Upper lobe of right lung (tissue), 1 donor: ENCODE data around the gene SUPT20HL2. TPM values are rescaled to one million over a fixed set of nuclear protein-coding genes. Genes with fewer than 3 reads are reported as not detected.

Experiments
- ATAC-seq: fragments of 200-7000 bp; cut with Tn5 transposase; one replicate; pipeline ENCODE4 v1.9.1; 2020; ENCODE audit warnings: mild to moderate bottlenecking, moderate library complexity
- DNase-seq: peaks from one replicate; pipeline ENCODE4 v3.0.0-alpha.2; 2020
- H3K27ac ChIP-seq: fragments of 200-600 bp; one replicate; pipeline ENCODE4 v1.8.0; 2022
- H3K27me3 ChIP-seq: fragments of 200-600 bp; one replicate; pipeline ENCODE4 v1.8.0; 2022; ENCODE audit warnings: mild to moderate bottlenecking
- H3K36me3 ChIP-seq: fragments of 200-600 bp; one replicate; pipeline ENCODE4 v1.8.0; 2022
- H3K4me1 ChIP-seq: fragments of 200-600 bp; one replicate; pipeline ENCODE4 v1.8.0; 2022
- H3K4me3 ChIP-seq: fragments of 200-600 bp; one replicate; pipeline ENCODE4 v1.8.0; 2022; ENCODE audit warnings: mild to moderate bottlenecking
- H3K9me3 ChIP-seq: fragments of 200-600 bp; one replicate; pipeline ENCODE4 v1.8.0; 2022
- intact Hi-C: fragments of 100-400 bp; cut with DNase I; formaldehyde crosslinking; loops from one replicate; pipeline ENCODE4 v1.11.0; 2022
- total RNA-seq: library from RNA; stranded (reverse); fragmentation: NEBNext Ultra II Directional; extraction: Animal tissue kit (Norgen Biotek cat#: 25700); gene quantifications from one replicate; pipeline ENCODE4 v1.2.1, GENCODE V29; 2021
- TF ChIP-seq, protein P1 (sequence below): fragments of 200-600 bp; IDR thresholded peaks from one replicate; pipeline ENCODE4 v1.8.0; 2022; ENCODE audit warnings: antibody characterized with exemption
- donor health status: DM: no; HTN: yes; CAD: no; lungs with severe emphysema.

Gene SUPT20HL2
- total RNA-seq, 1 donor from 2014 or later = not detected

DNA sequence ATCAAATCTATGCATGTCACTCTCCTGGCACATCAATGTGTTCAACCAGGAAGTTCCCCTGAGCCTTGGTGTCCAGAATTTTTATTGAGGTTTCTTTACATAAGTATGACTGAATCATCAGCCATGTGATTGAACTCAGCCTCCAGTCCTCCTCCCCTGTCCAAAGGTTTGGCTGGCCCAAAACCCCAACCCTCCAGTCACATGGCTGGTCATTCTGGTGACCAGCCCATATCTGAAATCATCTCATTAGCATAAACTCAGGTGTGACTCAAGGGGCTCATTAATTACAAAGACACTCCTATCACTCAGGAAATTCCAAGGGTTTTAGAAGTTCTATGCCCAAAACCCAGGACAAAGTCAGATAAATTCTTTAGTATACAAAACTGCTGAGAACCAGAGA is 20.6 kb upstream of the SUPT20HL2 start:
- H3K9me3 ChIP-seq = no peaks in the 10 kb centered on the region
- H3K36me3 ChIP-seq = no peaks in the 10 kb centered on the region
- no peaks in the 10 kb centered on the region for H3K4me1 ChIP-seq
- no peaks in the 10 kb centered on the region for H3K27me3 ChIP-seq
- TF ChIP-seq, protein P1, sequence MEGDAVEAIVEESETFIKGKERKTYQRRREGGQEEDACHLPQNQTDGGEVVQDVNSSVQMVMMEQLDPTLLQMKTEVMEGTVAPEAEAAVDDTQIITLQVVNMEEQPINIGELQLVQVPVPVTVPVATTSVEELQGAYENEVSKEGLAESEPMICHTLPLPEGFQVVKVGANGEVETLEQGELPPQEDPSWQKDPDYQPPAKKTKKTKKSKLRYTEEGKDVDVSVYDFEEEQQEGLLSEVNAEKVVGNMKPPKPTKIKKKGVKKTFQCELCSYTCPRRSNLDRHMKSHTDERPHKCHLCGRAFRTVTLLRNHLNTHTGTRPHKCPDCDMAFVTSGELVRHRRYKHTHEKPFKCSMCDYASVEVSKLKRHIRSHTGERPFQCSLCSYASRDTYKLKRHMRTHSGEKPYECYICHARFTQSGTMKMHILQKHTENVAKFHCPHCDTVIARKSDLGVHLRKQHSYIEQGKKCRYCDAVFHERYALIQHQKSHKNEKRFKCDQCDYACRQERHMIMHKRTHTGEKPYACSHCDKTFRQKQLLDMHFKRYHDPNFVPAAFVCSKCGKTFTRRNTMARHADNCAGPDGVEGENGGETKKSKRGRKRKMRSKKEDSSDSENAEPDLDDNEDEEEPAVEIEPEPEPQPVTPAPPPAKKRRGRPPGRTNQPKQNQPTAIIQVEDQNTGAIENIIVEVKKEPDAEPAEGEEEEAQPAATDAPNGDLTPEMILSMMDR = no peak
- H3K27ac ChIP-seq = no peak overlapping the region
- ATAC-seq (no peak), DNase-seq (no peak)
- intact Hi-C loops = no loop called here
- H3K4me3 ChIP-seq = no peak overlapping the region

DNA sequence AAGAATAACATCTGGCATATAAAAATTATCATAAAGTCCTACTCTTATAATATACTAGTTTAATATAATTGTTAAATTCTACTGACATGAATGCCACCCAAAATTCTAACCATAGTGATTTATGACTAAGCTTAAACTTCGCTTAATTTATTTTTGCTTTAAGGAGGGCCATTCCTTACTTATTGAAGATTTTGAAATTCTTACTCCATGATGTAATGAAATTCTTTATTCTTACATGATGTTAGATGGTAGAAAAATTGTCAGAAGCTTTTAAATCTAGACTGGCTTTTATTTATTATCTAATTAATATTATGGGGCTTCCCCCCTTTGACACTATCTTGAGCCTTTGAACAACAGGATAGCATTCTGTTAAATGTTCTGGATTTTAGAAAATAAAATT is 19.5 kb upstream of the SUPT20HL2 start:
- Histone ChIP-seq H3K27me3 (no peaks in the 10 kb centered on the region), H3K4me3 (no peak overlapping the region), H3K9me3 (no peaks in the 10 kb centered on the region), H3K36me3 (no peaks in the 10 kb centered on the region), H3K27ac (no peak overlapping the region), H3K4me1 (no peaks in the 10 kb centered on the region)
- intact Hi-C loops = no loop called here
- no peak for DNase-seq
- TF ChIP-seq, protein P1 = no peak
- ATAC-seq = no peak

DNA sequence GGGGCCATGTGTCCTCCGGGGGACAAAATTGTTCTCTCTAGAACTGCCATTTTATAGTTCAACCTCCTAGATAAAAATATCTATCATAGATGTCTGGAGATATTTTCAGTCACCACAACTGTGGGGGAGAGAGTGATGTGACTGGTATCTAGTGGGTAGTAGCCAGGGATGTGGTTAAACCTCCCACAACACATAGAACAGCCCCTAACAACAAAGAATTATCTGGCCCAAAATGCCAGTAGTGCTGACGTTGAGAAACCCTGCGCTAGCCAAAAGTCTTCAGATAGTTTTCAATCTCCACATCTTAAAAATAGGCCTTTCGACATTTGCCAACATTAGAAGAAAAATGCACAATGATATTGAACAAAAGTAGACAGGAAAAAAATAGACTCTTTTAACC is 19.0 kb upstream of the SUPT20HL2 start:
- H3K4me1 ChIP-seq = no peaks in the 10 kb centered on the region
- H3K9me3 ChIP-seq = no peaks in the 10 kb centered on the region
- no peaks in the 10 kb centered on the region for H3K27me3 ChIP-seq
- intact Hi-C loops = no loop called here
- no peak for DNase-seq
- H3K4me3 ChIP-seq = no peak overlapping the region
- no peak for ATAC-seq
- no peaks in the 10 kb centered on the region for H3K36me3 ChIP-seq
- H3K27ac ChIP-seq = no peak overlapping the region
- TF ChIP-seq, protein P1 = no peak

DNA sequence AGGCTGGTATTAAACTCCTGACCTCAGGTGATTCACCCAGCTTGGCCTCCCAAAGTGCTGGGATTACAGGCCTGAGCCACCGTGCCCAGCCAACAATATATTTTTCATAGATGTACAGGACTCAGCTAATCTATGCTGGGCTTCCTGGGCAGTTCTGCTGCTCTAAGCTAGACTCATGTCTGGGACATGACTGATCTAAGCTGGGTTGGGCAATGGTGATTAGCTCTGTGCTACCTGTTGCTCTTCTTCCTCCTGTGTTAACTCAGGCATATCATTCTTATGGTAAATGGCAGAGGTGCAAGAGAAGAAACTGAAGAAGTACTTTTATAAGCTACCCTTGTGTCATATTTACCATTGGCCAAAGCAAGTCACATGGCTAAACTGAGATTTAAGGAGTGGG is 11.4 kb upstream of the SUPT20HL2 start:
- intact Hi-C loops = no loop called here
- TF ChIP-seq, protein P1 = no peak

DNA sequence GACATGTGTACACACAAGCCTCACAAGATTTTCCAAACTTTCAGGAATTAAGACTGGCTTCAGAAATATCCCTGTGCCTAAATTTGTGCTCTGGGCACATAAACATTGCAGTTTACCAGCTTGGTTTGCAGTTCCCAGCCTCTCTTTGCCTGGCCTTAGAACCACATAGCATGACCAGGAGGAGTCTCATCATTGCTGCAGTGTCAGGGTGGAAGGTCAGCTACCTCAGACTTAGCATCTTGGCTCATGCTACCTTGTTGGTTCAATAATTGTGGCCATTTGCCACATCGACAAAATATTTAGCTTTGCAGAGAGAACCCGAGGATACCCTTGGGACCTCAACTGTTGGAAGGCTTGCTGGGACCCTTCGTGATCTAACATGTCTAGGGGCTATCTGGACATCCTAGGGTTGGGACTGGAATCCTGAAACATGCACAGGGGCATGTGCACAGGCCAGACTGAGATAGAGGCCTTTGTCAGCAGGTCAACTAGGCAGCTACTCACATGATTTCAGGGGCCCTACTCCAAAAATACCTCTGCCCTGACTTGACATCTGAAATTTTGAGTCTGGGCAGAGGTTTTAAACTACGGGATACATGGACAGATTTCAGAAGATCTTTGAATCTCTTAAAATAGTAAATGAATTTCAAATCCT is 8.0 kb upstream of the SUPT20HL2 start:
- intact Hi-C loops = no loop called here
- no peak for ATAC-seq

More for the DNA sequence above, 11.4 kb upstream of the SUPT20HL2 start:
- H3K9me3 ChIP-seq = no peaks in the 10 kb centered on the region
- no peaks in the 10 kb centered on the region for H3K4me1 ChIP-seq
- H3K27ac ChIP-seq = no peak overlapping the region
- DNase-seq = no peak
- no peak overlapping the region for H3K4me3 ChIP-seq
- H3K36me3 ChIP-seq = no peaks in the 10 kb centered on the region
- no peaks in the 10 kb centered on the region for H3K27me3 ChIP-seq
- ATAC-seq = no peak

More for the DNA sequence above, 8.0 kb upstream of the SUPT20HL2 start:
- H3K9me3 ChIP-seq = no peaks in the 10 kb centered on the region
- no peaks in the 10 kb centered on the region for H3K27me3 ChIP-seq
- TF ChIP-seq, protein P1 = no peak
- H3K4me1 ChIP-seq = no peaks in the 10 kb centered on the region
- H3K27ac ChIP-seq = no peak overlapping the region
- H3K4me3 ChIP-seq = no peak overlapping the region
- no peak for DNase-seq
- H3K36me3 ChIP-seq = no peaks in the 10 kb centered on the region
